IMR-90 (cell line): Measurements from ENCODE around the gene ANKRD27. TPM values are rescaled to one million over a fixed set of nuclear protein-coding genes. Genes with fewer than 3 reads are reported as not detected.

ENCODE experiments used
- ATAC-seq: fragments of 200-7000 bp; cut with Tn5 transposase; 2 replicates; pipeline ENCODE4 v1.9.1; 2020; ENCODE audit warnings: low read depth, mild to moderate bottlenecking, moderate library complexity
- BruUV-seq: library from RNA; stranded (reverse); fragments of 400-500 nt; replicated peaks from 2 replicates; lab custom pipeline; 2021; lab: Mats Ljungman, UMichigan
- CTCF ChIA-PET: fragments of 300-600 bp; formaldehyde crosslinking; extraction: SDS; loops from one replicate; lab custom pipeline; 2021; ENCODE audit warnings: antibody characterized with exemption; lab: Yijun Ruan, JAX
- POLR2A ChIA-PET: fragments of 300-600 bp; sonication (Branson Sonifier 250); formaldehyde crosslinking; loops from one replicate; lab custom pipeline; 2022; ENCODE audit warnings: antibody characterized with exemption; ENCODE audit not compliant: unreplicated experiment; lab: Charles Lee
- DNase-seq: peaks from one replicate; pipeline ENCODE4 v3.0.0; 2013
- H2AFZ ChIP-seq: replicated peaks from 2 replicates; pipeline ENCODE3; 2013; ENCODE audit warnings: low read length, mild to moderate bottlenecking; ENCODE audit not compliant: poor library complexity
- H2AK5ac ChIP-seq: 2 replicates; pipeline ENCODE4 v1.6.1; 2013; ENCODE audit warnings: low read depth, low read length, inconsistent platforms
- H2AK9ac ChIP-seq: replicated peaks from 2 replicates; pipeline ENCODE3; 2013; ENCODE audit warnings: mild to moderate bottlenecking, low read depth, low read length, moderate library complexity; ENCODE audit not compliant: poor library complexity
- H2BK120ac ChIP-seq: 2 replicates; pipeline ENCODE4 v1.6.1; 2013; ENCODE audit warnings: low read depth, low read length, inconsistent platforms
- H2BK15ac ChIP-seq: 3 replicates; pipeline ENCODE4 v1.6.1; 2013; ENCODE audit warnings: low read depth, low read length, inconsistent platforms
- H2BK20ac ChIP-seq: 2 replicates; pipeline ENCODE4 v1.6.1; 2013; ENCODE audit warnings: low read depth, mild to moderate bottlenecking, inconsistent platforms, low read length, moderate library complexity
- H2BK5ac ChIP-seq: 2 replicates; pipeline ENCODE4 v1.6.1; 2013; ENCODE audit warnings: mild to moderate bottlenecking, low read depth, low read length, inconsistent platforms; ENCODE audit not compliant: poor library complexity, severe bottlenecking
- H3K14ac ChIP-seq: replicated peaks from 2 replicates; pipeline ENCODE4 v1.6.1; 2013; ENCODE audit warnings: low read depth, low read length, inconsistent platforms
- H3K18ac ChIP-seq: 2 replicates; pipeline ENCODE4 v1.6.1; 2013; ENCODE audit warnings: low read depth, low read length, control low read depth
- H3K23ac ChIP-seq: 2 replicates; pipeline ENCODE4 v1.6.1; 2013; ENCODE audit warnings: low read depth, low read length, inconsistent platforms
- H3K27ac ChIP-seq: 2 replicates; pipeline ENCODE4 v1.5.1; 2013; ENCODE audit warnings: mild to moderate bottlenecking, control low read depth, low read length; ENCODE audit not compliant: insufficient read depth
- H3K27me3 ChIP-seq: 2 replicates; pipeline ENCODE4 v1.6.1; 2013; ENCODE audit warnings: low read length; ENCODE audit not compliant: control insufficient read depth, insufficient read depth
- H3K36me3 ChIP-seq: 2 replicates; pipeline ENCODE4 v1.6.1; 2013; ENCODE audit warnings: low read length, mixed read lengths; ENCODE audit not compliant: control insufficient read depth, insufficient read depth
- H3K4ac ChIP-seq: 2 replicates; pipeline ENCODE4 v1.6.1; 2013; ENCODE audit warnings: low read depth, low read length, inconsistent platforms
- H3K4me1 ChIP-seq: 2 replicates; pipeline ENCODE4 v1.6.1; 2013; ENCODE audit warnings: low read length, mixed read lengths; ENCODE audit not compliant: control insufficient read depth, insufficient read depth
- H3K4me2 ChIP-seq: 2 replicates; pipeline ENCODE4 v1.6.1; 2013; ENCODE audit warnings: low read depth, mild to moderate bottlenecking, control low read depth, low read length, moderate library complexity
- H3K4me3 ChIP-seq: 2 replicates; pipeline ENCODE4 v1.5.1; 2013; ENCODE audit warnings: low read depth, mild to moderate bottlenecking, control low read depth, low read length, moderate library complexity; ENCODE audit not compliant: insufficient read depth
- H3K56ac ChIP-seq: 2 replicates; pipeline ENCODE4 v1.6.1; 2013; ENCODE audit warnings: low read length, inconsistent platforms; ENCODE audit not compliant: insufficient read depth; ENCODE audit errors: extremely low read depth
- H3K79me1 ChIP-seq, 2 experiments: 2 replicates each; pipeline ENCODE4 v1.6.1; 2013; ENCODE audit warnings: low read length in 2 of 2, inconsistent platforms in 1 of 2, low read depth in 1 of 2
- H3K9ac ChIP-seq: 2 replicates; pipeline ENCODE4 v1.6.1; 2013; ENCODE audit warnings: low read depth, low read length, control low read depth
- H3K9me1 ChIP-seq: 2 replicates; pipeline ENCODE4 v1.6.1; 2013; ENCODE audit warnings: low read length, inconsistent platforms; ENCODE audit not compliant: insufficient read depth
- H3K9me3 ChIP-seq: 2 replicates; pipeline ENCODE4 v1.6.1; 2013; ENCODE audit warnings: low read length; ENCODE audit not compliant: control insufficient read depth, insufficient read depth
- H4K20me1 ChIP-seq: 2 replicates; pipeline ENCODE4 v1.6.1; 2013; ENCODE audit warnings: low read length, inconsistent platforms; ENCODE audit not compliant: insufficient read depth
- H4K5ac ChIP-seq: 2 replicates; pipeline ENCODE4 v1.6.1; 2013; ENCODE audit warnings: mild to moderate bottlenecking, low read depth, low read length, control low read depth
- H4K8ac ChIP-seq, 2 experiments: 2 replicates each; pipeline ENCODE4 v1.6.1; 2013; ENCODE audit warnings: low read depth in 2 of 2, low read length in 2 of 2, control low read depth in 1 of 2, inconsistent platforms in 1 of 2
- H4K91ac ChIP-seq: 2 replicates; pipeline ENCODE4 v1.6.1; 2013; ENCODE audit warnings: low read depth, low read length, inconsistent platforms; ENCODE audit not compliant: insufficient read depth
- MAFK ChIP-seq: IDR thresholded peaks from 2 replicates; pipeline ENCODE4 v1.6.1; 2012; ENCODE audit warnings: low read depth, low read length, improper control_type of control experiment
- MXI1 ChIP-seq: IDR thresholded peaks from 2 replicates; pipeline ENCODE4 v1.6.1; 2012; ENCODE audit warnings: low read depth, mild to moderate bottlenecking, low read length, moderate library complexity, borderline replicate concordance
- NFE2L2 ChIP-seq: fragments of 150-350 bp; IDR thresholded peaks from 2 replicates; pipeline ENCODE4 v1.6.1; 2016; ENCODE audit warnings: low read depth, mild to moderate bottlenecking, low read length
- POLR2A ChIP-seq: IDR thresholded peaks from 2 replicates; pipeline ENCODE4 v1.6.1; 2012; ENCODE audit warnings: mild to moderate bottlenecking, low read depth, low read length
- RFX5 ChIP-seq: IDR thresholded peaks from 2 replicates; pipeline ENCODE4 v1.8.0; 2012; ENCODE audit warnings: low read depth, mild to moderate bottlenecking, low read length, moderate library complexity
- WGBS, 2 experiments: methylation state at CpG; one replicate each; pipeline versions ENCODE4 v1.1.5 to v1.1.7; 2013; ENCODE audit warnings: missing lambda C conversion rate in 2 of 2; ENCODE audit not compliant: insufficient read length in 1 of 2; ENCODE audit errors: extremely low coverage in 2 of 2; 5-methylcytosine and 5-hydroxymethylcytosine counted together
- dilution Hi-C: fragments of 300-500 bp; cut with HindIII; formaldehyde crosslinking; loops from one replicate; pipeline ENCODE4 v1.14.3; 2018; ENCODE audit warnings: low sequenced_read_pairs; ENCODE audit not compliant: unreplicated experiment
- in situ Hi-C: fragments of 300-500 bp; cut with MboI; formaldehyde crosslinking; loops from 3 replicates; pipeline ENCODE4 v1.14.3; 2019; ENCODE audit warnings: low sequenced_read_pairs, inconsistent platforms, mixed read lengths
- intact Hi-C: fragments of 100-400 bp; cut with micrococcal nuclease; formaldehyde crosslinking; loops from 2 replicates; pipeline ENCODE4 v1.10.0; 2022
- polyA plus RNA-seq, 3 experiments: library from polyadenylated mRNA; depleted of rRNA; stranded (reverse); fragments of >200 nt; gene quantifications; 2 replicates each; pipeline ENCODE4 v1.2.3, GENCODE V29; 2012; ENCODE audit warnings: low replicate concordance in 1 of 3
- total RNA-seq: library from RNA; depleted of rRNA; stranded (reverse); fragments of >200 nt; gene quantifications from 2 replicates; pipeline ENCODE4 v1.2.3, GENCODE V29; 2012

The ANKRD27 gene
- total and polyA plus RNA-seq, 2 of the 4 experiments (the other 2 are of a cell fraction): 16.7 to 35.0 TPM

DNA sequence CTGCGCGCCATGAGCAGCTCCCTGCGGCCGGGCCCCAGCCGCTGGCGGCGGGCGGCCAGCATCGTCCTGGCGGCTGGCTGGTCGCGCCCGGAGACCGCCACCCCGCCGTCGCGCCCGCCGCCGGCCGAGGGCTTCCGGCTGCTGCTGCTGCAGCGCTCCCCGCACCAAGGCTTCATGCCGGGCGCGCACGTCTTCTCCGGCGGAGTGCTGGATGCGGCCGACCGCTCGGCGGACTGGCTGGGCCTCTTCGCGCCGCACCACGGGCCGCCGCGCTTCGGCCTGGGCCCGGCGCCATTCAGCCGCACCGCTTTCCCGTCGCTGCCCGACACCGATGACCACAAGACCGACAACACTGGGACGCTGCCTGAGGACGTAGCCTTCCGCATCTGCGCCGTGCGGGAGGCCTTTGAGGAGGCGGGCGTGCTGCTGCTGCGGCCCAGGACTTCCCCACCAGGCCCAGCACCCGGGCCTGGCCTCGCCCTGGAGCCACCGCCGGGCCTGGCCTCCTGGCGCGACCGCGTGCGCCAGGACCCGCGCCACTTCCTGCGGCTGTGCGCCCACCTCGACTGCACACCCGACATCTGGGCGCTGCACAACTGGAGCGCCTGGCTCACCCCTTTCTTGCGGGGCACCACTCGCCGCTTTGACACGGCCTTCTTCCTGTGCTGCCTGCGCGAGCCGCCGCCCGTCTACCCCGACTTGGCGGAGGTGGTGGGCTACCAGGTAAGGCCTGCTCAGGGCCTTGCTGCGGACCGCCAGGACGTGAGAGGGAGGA lies 17.2 kb upstream of the ANKRD27 start:
- Histone ChIP-seq H2AFZ (peak overlapping the region; percentile 95), H3K36me3 (peaks cover 3% of the 10 kb centered on the region; the same call in 1 of the 2 replicates), H3K4me1 (peaks cover 9% of the 10 kb centered on the region), H3K9me1 (peaks cover 3% of the 10 kb centered on the region; the same call in 1 of the 2 replicates), H3K14ac (peak overlapping the region; percentile 81), H3K4ac (peak overlapping the region; percentile 75), H2BK120ac (no peak overlapping the region), H4K8ac (peak overlapping the region; percentile 32 to 71), H3K56ac (0 out of 2 replicates have a peak overlapping the region, but pooled peaks have one; percentile 11), H2BK5ac (peak overlapping the region; percentile 63), H3K27me3 (no peaks in the 10 kb centered on the region), H4K5ac (peak overlapping the region; percentile 58; the same call in 1 of the 2 replicates), H3K79me1 (peaks cover 10 to 37% of the 10 kb centered on the region in 2 experiments), H4K20me1 (no peaks in the 10 kb centered on the region; the same call in 1 of the 2 replicates), H4K91ac (peak overlapping the region; percentile 31), H3K27ac (peak overlapping the region; percentile 80), H2BK15ac (no peak overlapping the region), H3K18ac (no peak overlapping the region; the same call in 1 of the 2 replicates), H2AK5ac (peak overlapping the region; percentile 0), H3K4me3 (peak overlapping the region; percentile 65), H2AK9ac (peak overlapping the region; percentile 95), H3K23ac (peak overlapping the region; percentile 78; the same call in 1 of the 2 replicates), H3K4me2 (peak overlapping the region; percentile 89), H3K9me3 (no peaks in the 10 kb centered on the region; the same call in 1 of the 2 replicates), H3K9ac (peak overlapping the region; percentile 62), H2BK20ac (no peak overlapping the region)
- BruUV-seq: TSS peak; percentile 60
- in situ Hi-C loops (no loop called here), dilution Hi-C loops (no loop called here), intact Hi-C loops (loop anchor here (5.0 kb wide), 1 partner anchor 280 kb away; the partner anchor contains the start of genes CEP89 and FAAP24)
- 22% methylated on average over 57 of the region's 93 CpGs; no CpG with 5 or more reads in 1 of the 2 experiments for WGBS, 2 experiments
- POLR2A ChIA-PET: no interaction called here
- TF ChIP-seq MXI1 (no peak), POLR2A (peak; percentile 23; the same call in 1 of the 2 replicates), MAFK (no peak), RFX5 (no peak), NFE2L2 (no peak)
- ATAC-seq: peak; percentile 71
- CTCF ChIA-PET: interaction anchor here (0.7 to 1.3 kb wide), 3 partner anchors 13 to 233 kb away, joined by 4 to 5 read pairs (median 4); no protein-coding TSS in a partner anchor
- DNase-seq: peak; percentile 69
